ENCODE data around the gene NPHP4.

DNA sequence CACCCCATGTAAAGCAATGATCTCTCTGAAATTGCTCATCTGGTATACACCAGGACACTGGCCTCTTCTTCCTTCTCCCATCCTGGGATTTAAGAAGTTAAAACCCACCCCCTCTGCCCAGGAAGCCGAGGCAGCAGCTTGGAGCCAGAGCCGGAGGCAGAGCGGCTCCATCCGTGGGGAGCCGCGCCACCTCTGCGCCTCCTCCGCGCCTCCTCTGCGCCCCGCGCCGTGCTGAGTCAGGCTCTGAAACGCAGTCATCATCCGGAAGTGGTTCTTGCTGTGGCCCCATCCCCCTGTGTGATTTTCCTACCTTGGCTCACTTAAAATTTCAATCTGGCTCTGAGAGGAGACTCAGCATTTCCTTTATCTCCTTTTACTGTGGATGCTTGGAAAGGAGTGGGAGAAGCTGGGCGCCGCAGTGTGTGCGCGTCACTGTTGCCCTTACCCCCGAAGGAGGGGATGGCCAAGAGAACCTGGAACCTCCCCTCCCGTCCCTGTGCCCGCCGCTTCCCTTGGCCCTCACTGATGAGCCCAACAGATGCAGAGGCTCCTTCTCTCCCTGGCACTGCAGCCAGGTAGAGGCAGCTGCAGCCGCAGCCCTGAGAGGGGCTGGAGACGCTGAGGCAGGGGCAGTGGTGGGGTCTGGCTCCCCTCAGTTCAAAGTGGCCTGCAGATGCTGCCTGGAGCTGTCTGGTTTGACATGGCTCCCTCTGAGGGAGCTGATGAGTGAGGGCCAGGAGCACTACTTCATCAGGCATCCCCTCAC is 15.3 kb upstream of the NPHP4 start:
- TF ChIP-seq, protein P1, sequence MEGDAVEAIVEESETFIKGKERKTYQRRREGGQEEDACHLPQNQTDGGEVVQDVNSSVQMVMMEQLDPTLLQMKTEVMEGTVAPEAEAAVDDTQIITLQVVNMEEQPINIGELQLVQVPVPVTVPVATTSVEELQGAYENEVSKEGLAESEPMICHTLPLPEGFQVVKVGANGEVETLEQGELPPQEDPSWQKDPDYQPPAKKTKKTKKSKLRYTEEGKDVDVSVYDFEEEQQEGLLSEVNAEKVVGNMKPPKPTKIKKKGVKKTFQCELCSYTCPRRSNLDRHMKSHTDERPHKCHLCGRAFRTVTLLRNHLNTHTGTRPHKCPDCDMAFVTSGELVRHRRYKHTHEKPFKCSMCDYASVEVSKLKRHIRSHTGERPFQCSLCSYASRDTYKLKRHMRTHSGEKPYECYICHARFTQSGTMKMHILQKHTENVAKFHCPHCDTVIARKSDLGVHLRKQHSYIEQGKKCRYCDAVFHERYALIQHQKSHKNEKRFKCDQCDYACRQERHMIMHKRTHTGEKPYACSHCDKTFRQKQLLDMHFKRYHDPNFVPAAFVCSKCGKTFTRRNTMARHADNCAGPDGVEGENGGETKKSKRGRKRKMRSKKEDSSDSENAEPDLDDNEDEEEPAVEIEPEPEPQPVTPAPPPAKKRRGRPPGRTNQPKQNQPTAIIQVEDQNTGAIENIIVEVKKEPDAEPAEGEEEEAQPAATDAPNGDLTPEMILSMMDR (optimal IDR thresholded peaks at IDR 0.05 in 1 of 3, IDR thresholded peaks at IDR 0.05 in 1 of 3, conservative IDR thresholded peaks at IDR 0.05 in 1 of 3; ENCODE audit: extremely low read depth in 1 of 3, insufficient read depth in 2 of 3, low read length in 3 of 3) = no peak
- no peak for TF ChIP-seq EZH2 (IDR thresholded peaks at IDR 0.05; ENCODE audit: low read length)
